Aorta (tissue), 5 donors: ENCODE results near the gene IL1RAPL1. TPM values are rescaled to one million over a fixed set of nuclear protein-coding genes. Genes with fewer than 3 reads are reported as not detected.
A peak's percentile ranks its signal among the peaks of the same experiment; 100 is the strongest.

ENCODE experiments used
- ATAC-seq: fragments of 200-7000 bp; cut with Tn5 transposase; one replicate; pipeline ENCODE4 v1.9.1; 2022; ENCODE audit warnings: moderate library complexity; ENCODE audit not compliant: low FRiP score
- DNase-seq, 2 donors: peaks; one replicate each; pipeline ENCODE4 v3.0.0-alpha.2; 2020
- H3K27ac ChIP-seq, 2 donors: one replicate each; pipeline ENCODE4 v1.5.1; 2013; ENCODE audit warnings: low read length in 2 of 2, mild to moderate bottlenecking in 2 of 2, moderate library complexity in 2 of 2, control low read depth in 1 of 2, inconsistent platforms in 1 of 2, low read depth in 1 of 2
- H3K27me3 ChIP-seq, 2 donors: one replicate each; pipeline ENCODE4 v1.6.1; 2013; ENCODE audit warnings: control low read depth in 1 of 2, low read length in 1 of 2, mild to moderate bottlenecking in 1 of 2, moderate library complexity in 1 of 2; ENCODE audit not compliant: insufficient read depth in 2 of 2, control insufficient read depth in 1 of 2
- H3K36me3 ChIP-seq, 2 donors: one replicate each; pipeline ENCODE4 v1.6.1; 2013; ENCODE audit warnings: control low read depth in 1 of 2, low read length in 1 of 2, mild to moderate bottlenecking in 1 of 2; ENCODE audit not compliant: insufficient read depth in 2 of 2, control insufficient read depth in 1 of 2
- H3K4me1 ChIP-seq, 2 donors: one replicate each; pipeline ENCODE4 v1.6.1; 2013; ENCODE audit warnings: low read length in 2 of 2, control low read depth in 1 of 2, mild to moderate bottlenecking in 1 of 2, moderate library complexity in 1 of 2; ENCODE audit not compliant: insufficient read depth in 2 of 2, control insufficient read depth in 1 of 2
- H3K4me3 ChIP-seq, 2 donors: one replicate each; pipeline ENCODE4 v1.5.1; 2013; ENCODE audit warnings: low read length in 2 of 2, control low read depth in 1 of 2, mild to moderate bottlenecking in 1 of 2
- H3K9me3 ChIP-seq: one replicate; pipeline ENCODE4 v1.6.1; 2013; ENCODE audit warnings: mild to moderate bottlenecking, low read length; ENCODE audit not compliant: control insufficient read depth
- WGBS, 2 donors: extraction: QIAGEN DNeasy Blood & Tissue Kit; methylation state at CpG; one replicate each; pipeline ENCODE4 v1.1.7; 2013; 5-methylcytosine and 5-hydroxymethylcytosine counted together
- intact Hi-C, 2 donors: fragments of 100-400 bp; cut with DNase I; formaldehyde crosslinking; loops; one replicate each; pipeline versions ENCODE4 v1.14.2 to v1.15.0; 2022
- long read RNA-seq, 2 donors: library from polyadenylated mRNA; unstranded; transcript quantifications; one replicate each; pipeline ENCODE4 v2.0.0, GENCODE V29; 2020 to 2021
- polyA plus RNA-seq, 2 donors: library from polyadenylated mRNA; stranded (reverse); fragments of 200-250 nt; gene quantifications; one replicate each; pipeline ENCODE4 v1.2.3, GENCODE V29; 2013
- total RNA-seq, 2 donors: library from RNA; stranded (reverse); fragmentation: NEBNext Ultra II Directional; extraction: Animal tissue kit (Norgen Biotek cat#: 25700); gene quantifications; one replicate each; pipeline ENCODE4 v1.2.1, GENCODE V29; 2021
- donor health status: healthy with polysubstance abuse.
- donor health status: Bipolar disorder and iron deficiency.
- donor health status: DM: no; HTN: no; CAD: no.
- donor health status: DM: no; HTN: no; CAD: no.
- donor health status: DM: yes; HTN: yes; CAD: no.

The IL1RAPL1 gene
- total RNA-seq (under 1 TPM; 0.24 to 0.26 TPM), polyA plus RNA-seq (not detected)
- long read RNA-seq, donor 1, partial matches to known transcripts, result 0 of 1 reads
- long read RNA-seq, donor 1, other reads (novel, unspliced or antisense), result 1 of 1 reads
- long read RNA-seq, donor 2, partial matches to known transcripts, result 0 of 1 reads
- long read RNA-seq, donor 2, other reads (novel, unspliced or antisense), result 1 of 1 reads

DNA sequence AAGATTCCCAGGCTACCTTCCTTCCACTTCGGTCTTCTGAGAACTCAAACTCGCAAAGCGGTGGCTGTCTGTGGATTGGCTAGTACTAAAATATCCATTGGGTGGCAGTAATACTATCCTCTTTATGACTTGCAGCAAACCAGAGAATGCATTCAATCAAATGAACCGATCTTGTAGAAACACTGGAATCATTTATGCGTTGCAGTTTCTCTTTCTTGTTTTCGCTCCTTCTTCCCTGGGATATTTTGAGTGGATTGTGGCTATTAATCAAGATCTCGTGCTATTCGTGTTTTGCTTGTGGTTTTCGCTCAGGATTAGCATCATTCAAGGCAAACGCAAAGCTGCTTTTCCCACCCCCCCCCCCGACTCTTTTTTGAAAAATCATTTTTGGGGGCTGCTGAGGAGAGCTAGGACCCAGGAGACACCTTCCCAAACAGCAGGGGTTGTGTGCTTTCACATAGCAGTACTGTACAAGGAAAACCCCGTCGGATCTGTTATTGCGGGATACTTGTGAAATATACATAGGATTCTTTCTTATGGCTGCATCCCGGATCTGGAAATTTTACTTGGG lies at the start of gene IL1RAPL1:
IL1RAPL1 (plus strand) TSS at position 466 of the 571 bp plus-strand sequence.
- Histone ChIP-seq H3K36me3 (no peaks in the 10 kb centered on the region), H3K27me3 (no peaks in the 10 kb centered on the region), H3K4me3 (peak within 1 kb of the TSS; percentile 40 to 69), H3K9me3 (no peaks in the 10 kb centered on the region), H3K4me1 (no peaks in the 10 kb centered on the region), H3K27ac (no peak within 1 kb of the TSS)
- intact Hi-C loops, result no loop called here
- no peak for DNase-seq
- WGBS, 2 donors, result 1 to 19% methylated on average over 15 of the region's 15 CpGs
- peak; percentile 59 for ATAC-seq

DNA sequence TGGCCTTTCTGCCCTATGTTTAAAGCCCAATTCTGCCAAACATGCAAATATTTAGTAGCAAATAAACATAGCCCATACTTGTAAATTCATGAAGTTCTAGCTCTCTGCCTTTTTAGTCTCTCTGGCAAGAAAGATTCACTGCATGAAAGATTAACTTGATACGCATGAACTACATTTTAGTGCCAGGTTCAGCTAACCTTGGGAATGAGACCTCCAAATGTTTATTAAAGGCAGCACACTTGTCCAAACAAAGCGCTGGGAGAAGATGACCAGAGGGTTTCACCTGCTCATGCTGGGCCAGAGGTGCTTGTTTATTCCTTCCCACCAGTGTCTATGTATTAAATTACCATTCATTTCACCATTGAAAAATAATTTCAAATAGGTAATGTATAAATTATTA lies 44.5 kb upstream of the IL1RAPL1 start:
- WGBS, 2 donors, result 68 to 90% methylated on average over 2 of the region's 2 CpGs
- Histone ChIP-seq H3K4me1 (no peaks in the 10 kb centered on the region), H3K27me3 (no peaks in the 10 kb centered on the region), H3K9me3 (no peaks in the 10 kb centered on the region), H3K27ac (no peak overlapping the region), H3K36me3 (no peaks in the 10 kb centered on the region), H3K4me3 (no peak overlapping the region)
- ATAC-seq, result no peak
- intact Hi-C loops, result no loop called here
- no peak for DNase-seq

DNA sequence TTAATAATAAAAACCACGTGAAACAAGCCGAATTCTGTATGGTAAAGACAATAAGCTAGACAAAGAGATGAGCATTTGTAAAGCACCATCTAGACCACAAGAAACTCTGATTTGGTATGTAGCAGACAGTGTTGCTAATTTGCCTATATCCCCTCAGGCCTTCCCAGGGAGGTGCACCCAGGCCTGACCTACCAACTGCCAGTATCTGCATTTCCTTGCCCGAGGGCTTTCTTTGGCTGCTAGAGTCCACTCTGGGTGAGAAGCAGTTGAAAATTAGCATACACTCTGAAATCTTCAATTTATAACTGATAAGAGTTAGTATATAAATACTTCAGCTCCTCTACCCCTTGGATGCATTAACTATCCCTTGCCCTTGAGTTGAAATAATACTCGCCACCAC lies 37.4 kb upstream of the IL1RAPL1 start:
- no peak for ATAC-seq
- H3K4me1 ChIP-seq, result no peaks in the 10 kb centered on the region
- no peak for DNase-seq
- intact Hi-C loops, result no loop called here
- H3K4me3 ChIP-seq, result no peak overlapping the region
- WGBS, 2 donors, result 77 to 90% methylated on average over 4 of the region's 4 CpGs
- no peaks in the 10 kb centered on the region for H3K9me3 ChIP-seq
- H3K27me3 ChIP-seq, result no peaks in the 10 kb centered on the region
- H3K27ac ChIP-seq, result no peak overlapping the region
- no peaks in the 10 kb centered on the region for H3K36me3 ChIP-seq

DNA sequence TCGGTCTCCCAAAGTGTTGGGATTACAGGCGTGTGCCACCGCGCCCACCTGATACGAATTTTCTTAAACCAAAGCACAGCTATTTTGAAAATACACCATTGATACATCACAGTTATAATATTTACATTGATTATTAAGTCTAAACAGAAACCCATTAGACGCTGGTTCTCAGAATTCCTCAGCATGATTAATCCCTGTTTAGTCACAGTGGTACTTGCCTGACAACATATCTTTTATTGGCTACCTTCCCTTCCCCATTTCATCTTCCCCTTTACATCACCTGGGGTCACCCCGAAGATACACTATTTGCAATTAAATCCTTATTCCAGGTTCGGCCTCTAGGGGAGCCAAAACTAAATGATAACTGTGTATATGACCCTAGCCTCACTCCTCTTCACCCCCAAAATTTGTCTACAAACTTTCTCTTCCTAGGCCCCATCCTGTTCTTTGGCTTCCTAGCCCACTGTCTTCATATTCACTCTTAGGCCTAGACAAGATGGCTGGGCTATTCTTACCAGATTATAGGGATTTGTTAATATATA lies 36.8 kb upstream of the IL1RAPL1 start:
- intact Hi-C loops, result no loop called here
- Histone ChIP-seq H3K36me3 (no peaks in the 10 kb centered on the region), H3K27me3 (no peaks in the 10 kb centered on the region), H3K9me3 (no peaks in the 10 kb centered on the region), H3K4me3 (no peak overlapping the region), H3K4me1 (no peaks in the 10 kb centered on the region), H3K27ac (no peak overlapping the region)
- WGBS, 2 donors, result 72 to 94% methylated on average over 8 of the region's 8 CpGs
- DNase-seq (no peak), ATAC-seq (no peak)

DNA sequence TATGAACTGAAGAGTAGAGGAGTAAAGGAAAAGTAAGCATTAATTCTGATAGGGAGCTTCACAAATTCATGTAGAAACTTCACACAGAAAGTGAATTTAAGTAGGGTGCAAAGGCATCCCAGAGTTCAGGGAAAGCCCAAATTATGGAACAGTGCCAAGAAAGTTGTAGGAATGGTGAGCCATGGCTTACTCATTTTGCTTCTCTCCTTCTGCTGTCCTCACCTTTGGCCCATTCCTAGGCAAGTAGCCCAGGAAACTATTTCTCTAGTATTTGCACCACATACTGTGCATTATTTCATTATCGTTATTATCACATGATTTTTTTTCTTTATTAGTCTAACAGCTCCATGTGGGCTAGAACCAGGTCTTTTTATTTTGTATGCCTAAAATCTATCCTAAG lies 34.9 kb upstream of the IL1RAPL1 start:
- H3K9me3 ChIP-seq, result no peaks in the 10 kb centered on the region
- H3K27ac ChIP-seq, result no peak overlapping the region
- H3K36me3 ChIP-seq, result no peaks in the 10 kb centered on the region
- no peaks in the 10 kb centered on the region for H3K27me3 ChIP-seq
- H3K4me3 ChIP-seq, result no peak overlapping the region
- 93 to 94% methylated on average over 1 of the region's 1 CpG for WGBS, 2 donors
- ATAC-seq, result no peak
- no peak for DNase-seq
- H3K4me1 ChIP-seq, result no peaks in the 10 kb centered on the region
- intact Hi-C loops, result no loop called here

DNA sequence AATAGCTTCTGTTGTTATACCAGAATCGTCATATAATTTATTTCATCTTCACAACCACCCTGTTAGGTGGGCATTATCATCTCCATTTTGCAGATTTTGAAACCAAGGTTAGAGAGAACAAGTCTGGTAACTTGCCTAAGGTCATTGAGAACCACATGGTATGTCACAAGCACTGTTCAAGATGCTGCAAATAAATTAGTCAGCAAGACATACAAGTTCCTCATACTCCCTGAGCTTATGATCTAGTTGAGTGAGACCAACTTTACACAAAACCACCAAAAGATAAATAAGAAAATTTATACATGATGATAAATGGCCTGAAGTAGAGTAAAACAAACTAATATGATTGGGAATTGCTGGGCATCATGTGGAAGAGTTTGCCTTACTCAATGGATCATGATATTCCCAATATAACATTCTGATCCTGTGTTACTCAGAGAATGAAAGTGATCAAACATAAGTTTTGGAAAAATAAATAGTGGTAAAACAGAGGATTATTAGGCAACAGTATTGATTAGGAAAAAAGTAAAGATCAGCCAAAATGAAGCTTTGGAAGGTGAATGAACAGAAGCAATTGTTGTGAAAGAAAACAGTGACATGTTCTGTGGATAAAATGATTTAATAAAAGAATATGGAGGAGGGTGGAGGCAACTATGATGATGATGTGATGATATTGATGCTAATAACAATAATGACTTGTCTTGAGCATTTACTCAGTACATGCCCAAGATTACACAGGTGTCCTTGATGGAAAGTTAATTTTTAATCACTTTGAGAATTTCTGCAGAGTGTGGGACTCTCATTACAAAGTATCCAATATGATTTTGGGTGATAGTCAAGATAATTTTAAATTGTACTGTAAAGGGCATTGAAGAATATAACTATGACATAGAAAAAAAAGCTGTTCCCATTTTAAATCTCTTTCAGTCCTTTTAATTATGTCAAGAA lies 34.1 kb upstream of the IL1RAPL1 start:
- intact Hi-C loops, result no loop called here
- no peaks in the 10 kb centered on the region for H3K4me1 ChIP-seq
- 32 to 53% methylated on average over 1 of the region's 1 CpG for WGBS, 2 donors

DNA sequence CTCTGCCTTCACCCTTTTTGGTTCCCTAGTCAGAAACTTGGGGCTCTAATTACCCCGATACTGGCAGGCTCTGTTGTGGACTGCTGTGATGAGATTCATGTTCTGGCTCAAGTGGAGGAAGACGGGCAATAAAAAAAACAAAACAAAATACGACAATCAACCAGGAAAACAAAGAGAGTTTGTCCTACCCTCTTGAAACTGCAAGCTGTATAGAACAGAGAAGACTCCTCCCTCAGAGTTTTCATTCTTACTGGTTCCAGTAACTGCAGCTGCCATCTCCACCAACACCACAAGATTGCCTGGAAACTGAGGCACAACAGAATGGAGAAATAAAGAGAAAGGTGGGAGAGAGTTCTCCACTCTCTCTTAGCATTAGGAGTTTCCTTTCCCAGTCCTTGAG lies 11.1 kb upstream of the IL1RAPL1 start:
- ATAC-seq (no peak), DNase-seq (no peak)
- 56 to 71% methylated on average over 3 of the region's 3 CpGs for WGBS, 2 donors

More for the DNA sequence above, 34.1 kb upstream of the IL1RAPL1 start:
- Histone ChIP-seq H3K4me3 (no peak overlapping the region), H3K27ac (no peak overlapping the region), H3K36me3 (no peaks in the 10 kb centered on the region), H3K27me3 (no peaks in the 10 kb centered on the region), H3K9me3 (no peaks in the 10 kb centered on the region)
- DNase-seq, result no peak
- ATAC-seq, result no peak

DNA sequence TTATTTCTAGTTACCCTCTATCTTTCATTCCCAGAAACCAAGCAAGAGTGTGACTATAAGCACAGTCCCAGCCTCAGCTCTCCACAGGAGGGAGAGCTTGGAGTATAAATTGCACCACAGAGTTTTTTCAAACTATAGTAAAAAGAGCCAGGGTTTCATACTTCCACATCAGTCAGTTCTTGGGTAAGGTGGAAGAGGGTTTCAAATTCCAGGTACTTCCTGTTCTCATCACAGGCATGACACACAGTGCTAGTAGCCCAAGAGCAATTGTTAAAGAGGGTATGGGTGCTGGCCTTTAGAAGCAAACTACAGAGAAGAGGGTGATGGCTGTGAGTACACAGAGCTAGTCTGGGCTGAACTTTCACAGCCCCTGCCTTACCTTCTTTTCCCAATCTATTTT lies 5.7 kb upstream of the IL1RAPL1 start:
- no peak for ATAC-seq
- intact Hi-C loops, result no loop called here

More for the DNA sequence above, 11.1 kb upstream of the IL1RAPL1 start:
- Histone ChIP-seq H3K27ac (no peak overlapping the region), H3K36me3 (no peaks in the 10 kb centered on the region), H3K27me3 (no peaks in the 10 kb centered on the region), H3K4me1 (no peaks in the 10 kb centered on the region), H3K4me3 (no peak overlapping the region), H3K9me3 (no peaks in the 10 kb centered on the region)
- intact Hi-C loops, result no loop called here

More for the DNA sequence above, 5.7 kb upstream of the IL1RAPL1 start:
- no peaks in the 10 kb centered on the region for H3K36me3 ChIP-seq
- no peak overlapping the region for H3K4me3 ChIP-seq
- no peak overlapping the region for H3K27ac ChIP-seq
- H3K9me3 ChIP-seq, result no peaks in the 10 kb centered on the region
- no peak for DNase-seq
- no peaks in the 10 kb centered on the region for H3K4me1 ChIP-seq
- H3K27me3 ChIP-seq, result no peaks in the 10 kb centered on the region
